Measurements from ENCODE around the gene MRFAP1L1. TPM values are rescaled to one million over a fixed set of nuclear protein-coding genes. Genes with fewer than 3 reads are reported as not detected.
"Not testable (repeated sequence)": the region's sequence is repeated elsewhere in the genome, so short reads cannot be mapped to it uniquely, and the experiment has no call there.

MRFAP1L1 gene
- polyA plus RNA-seq, 4 donors = 119 to 143 (median 137) TPM

DNA sequence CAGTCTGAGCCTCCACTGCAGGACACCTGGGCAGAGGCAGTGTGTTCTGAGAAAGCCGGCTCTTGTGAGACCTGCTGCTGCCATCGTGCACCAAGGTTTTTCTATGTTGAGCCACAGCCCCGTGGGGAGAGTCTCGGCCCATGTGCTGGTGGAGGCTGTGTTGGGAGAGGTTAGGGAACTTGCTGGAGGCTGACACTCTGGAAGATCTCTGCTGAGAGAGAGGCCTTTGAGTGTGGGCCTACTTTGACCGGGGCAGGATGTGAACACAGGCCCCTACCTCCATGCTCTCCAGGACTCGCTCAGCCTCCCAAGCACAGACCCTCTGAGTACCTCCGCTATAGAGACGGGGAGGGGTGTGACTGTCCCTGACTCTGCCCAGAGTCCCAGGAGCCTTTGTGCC lies 17.3 kb downstream of the MRFAP1L1 start:
- no peak for DNase-seq (ENCODE audit: low read depth in 4 of 4, low spot score in 3 of 4)

- no peak for DNase-seq (ENCODE audit: low read depth in 4 of 4, low spot score in 3 of 4)
Observed at GRCh38 chr4:6689506-6689960, 20.1 kb downstream of the MRFAP1L1 start.

- DNase-seq (ENCODE audit: low read depth in 4 of 4, low spot score in 3 of 4) = no peak
Observed at GRCh38 chr4:6688879-6689505, 20.7 kb downstream of the MRFAP1L1 start.

- DNase-seq (ENCODE audit: low read depth in 4 of 4, low spot score in 3 of 4) = no peak
Observed at GRCh38 chr4:6687947-6688878, 21.5 kb downstream of the MRFAP1L1 start.

DNA sequence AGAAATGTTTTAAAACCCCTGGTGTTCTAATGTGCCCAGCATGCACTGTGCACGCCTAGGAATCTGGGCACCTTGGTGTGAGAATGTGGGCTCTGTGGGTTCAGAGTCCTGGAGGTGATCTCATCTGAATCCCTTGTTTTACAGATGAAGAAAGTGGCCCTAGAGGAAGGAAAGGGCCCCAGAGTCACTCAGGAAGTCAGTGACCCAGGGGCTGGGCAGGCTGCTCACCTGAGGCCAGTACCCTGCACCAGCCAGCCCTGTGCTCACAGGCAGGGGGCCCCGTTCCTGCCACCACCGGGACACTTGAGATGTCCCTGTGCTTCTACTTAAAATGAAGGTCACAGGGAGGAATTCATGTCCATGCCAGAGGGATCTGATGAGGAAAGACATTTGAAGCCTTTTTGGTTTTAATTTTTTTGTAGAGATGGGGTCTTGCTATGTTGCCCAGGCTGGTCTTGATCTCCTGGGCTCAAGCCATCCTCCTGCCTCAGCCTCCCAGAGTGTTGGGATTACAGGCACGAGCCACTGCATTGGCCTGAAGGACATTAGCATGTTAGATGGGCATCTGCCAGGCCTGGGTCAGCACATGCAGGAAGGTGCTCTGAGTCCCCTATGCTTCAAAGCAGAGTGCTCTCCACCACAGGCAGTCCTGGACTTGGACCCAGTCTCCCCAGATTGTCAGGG lies 23.4 kb downstream of the MRFAP1L1 start:
- no peak for DNase-seq (ENCODE audit: low read depth in 4 of 4, low spot score in 3 of 4)

DNA sequence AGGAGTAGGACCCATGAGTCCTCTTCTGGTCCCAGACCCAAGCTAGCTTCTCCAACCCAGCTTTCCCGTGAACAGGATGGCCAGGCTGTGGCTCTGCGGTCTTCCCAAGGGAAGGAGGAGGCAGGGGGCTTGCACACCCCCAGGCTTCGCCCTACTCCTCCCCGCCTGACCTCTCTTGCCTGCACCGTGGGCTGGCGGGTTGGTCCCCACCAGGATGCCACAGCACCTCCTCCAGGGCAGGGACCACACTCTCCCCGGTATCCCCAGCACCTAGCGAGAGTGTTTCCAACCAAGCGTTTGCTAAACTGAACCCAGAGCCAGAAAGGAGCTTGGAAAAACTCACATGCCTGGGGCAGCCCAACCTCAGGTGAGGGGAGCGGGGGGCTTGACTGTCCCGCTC lies 25.0 kb downstream of the MRFAP1L1 start:
- DNase-seq (ENCODE audit: low read depth in 4 of 4, low spot score in 3 of 4) = no peak

- DNase-seq (ENCODE audit: low read depth in 4 of 4, low spot score in 3 of 4) = no peak
Observed at GRCh38 chr4:6682862-6683590, 26.6 kb downstream of the MRFAP1L1 start.

GRCh38 chr4:6681191-6681590 lies 28.5 kb downstream of the MRFAP1L1 start:
- DNase-seq (ENCODE audit: low read depth in 4 of 4, low spot score in 3 of 4) = no peak

GRCh38 chr4:6680372-6681034 lies 29.2 kb downstream of the MRFAP1L1 start:
- DNase-seq (ENCODE audit: low read depth in 4 of 4, low spot score in 3 of 4) = no peak

- no peak for DNase-seq (ENCODE audit: low read depth in 4 of 4, low spot score in 3 of 4)
Observed at GRCh38 chr4:6676722-6677558, 32.7 kb downstream of the MRFAP1L1 start.

GRCh38 chr4:6674500-6675149 lies 35.0 kb downstream of the MRFAP1L1 start:
- no peak for DNase-seq (ENCODE audit: low read depth in 4 of 4, low spot score in 3 of 4)

DNA sequence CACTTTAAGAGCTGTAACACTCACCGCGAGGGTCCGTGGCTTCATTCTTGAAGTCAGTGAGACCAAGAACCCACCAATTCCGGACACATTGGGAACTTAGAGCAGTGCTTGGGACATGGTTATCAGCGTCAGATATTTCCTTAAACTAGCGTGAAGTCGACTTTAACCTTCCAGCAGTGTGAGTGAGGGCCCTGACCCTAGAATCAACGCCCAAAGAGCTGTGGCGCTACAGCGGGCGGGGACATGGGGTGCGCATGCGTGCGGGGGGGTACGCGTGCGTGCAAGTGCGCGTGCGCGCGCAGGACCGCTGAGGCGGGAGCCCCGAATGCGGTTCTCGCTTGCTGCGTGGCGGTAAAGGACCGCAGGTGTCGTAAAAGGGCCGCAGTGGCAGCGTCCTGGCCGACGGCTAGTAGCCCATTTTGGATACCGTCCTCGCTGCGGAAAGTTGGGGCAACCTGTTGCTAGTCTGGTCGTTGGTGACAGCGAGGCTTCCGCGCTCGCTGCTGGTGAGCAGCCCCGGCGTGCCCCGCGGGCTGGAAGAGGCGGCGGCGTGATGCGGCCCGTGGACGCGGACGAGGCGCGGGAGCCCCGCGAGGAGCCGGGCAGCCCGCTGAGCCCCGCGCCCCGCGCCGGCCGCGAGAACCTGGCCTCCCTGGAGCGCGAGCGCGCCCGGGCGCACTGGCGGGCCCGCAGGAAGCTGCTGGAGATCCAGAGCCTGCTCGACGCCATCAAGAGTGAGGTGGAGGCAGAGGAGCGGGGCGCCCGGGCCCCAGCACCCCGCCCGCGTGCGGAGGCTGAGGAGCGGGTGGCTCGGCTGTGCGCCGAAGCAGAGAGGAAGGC lies 35.8 kb downstream of the MRFAP1L1 start:
- DNase-seq (ENCODE audit: low read depth in 4 of 4, low spot score in 3 of 4) = peak; percentile 86 to 92 (median 90)

GRCh38 chr4:6673191-6673659 lies 36.4 kb downstream of the MRFAP1L1 start:
- DNase-seq (ENCODE audit: low read depth in 4 of 4, low spot score in 3 of 4) = not testable (repeated sequence)

GRCh38 chr4:6672541-6673190 lies 37.0 kb downstream of the MRFAP1L1 start:
- not testable (repeated sequence) for DNase-seq (ENCODE audit: low read depth in 4 of 4, low spot score in 3 of 4)

GRCh38 chr4:6672131-6672530 lies 37.5 kb downstream of the MRFAP1L1 start:
- DNase-seq (ENCODE audit: low read depth in 4 of 4, low spot score in 3 of 4) = no peak

DNA sequence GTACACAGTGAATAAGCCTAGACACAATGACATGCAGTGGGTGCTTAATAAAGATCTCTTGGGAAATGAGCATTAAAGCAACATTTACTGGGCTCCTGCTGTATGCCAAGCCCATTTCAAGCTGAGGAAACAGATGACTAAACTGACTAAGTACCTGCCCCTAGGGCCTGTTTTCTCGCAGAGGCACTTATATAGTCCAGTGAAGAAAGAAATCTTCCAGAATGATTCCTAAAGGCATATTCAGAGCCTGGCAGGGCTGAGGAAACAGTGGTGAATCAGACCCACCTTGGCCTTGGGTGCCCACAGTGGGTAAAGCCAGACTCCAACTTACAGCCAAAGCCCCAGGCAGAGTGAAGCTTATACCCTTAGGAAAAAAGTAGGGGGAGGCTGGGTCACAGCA lies 38.0 kb downstream of the MRFAP1L1 start:
- no peak for DNase-seq (ENCODE audit: low read depth in 4 of 4, low spot score in 3 of 4)

DNA sequence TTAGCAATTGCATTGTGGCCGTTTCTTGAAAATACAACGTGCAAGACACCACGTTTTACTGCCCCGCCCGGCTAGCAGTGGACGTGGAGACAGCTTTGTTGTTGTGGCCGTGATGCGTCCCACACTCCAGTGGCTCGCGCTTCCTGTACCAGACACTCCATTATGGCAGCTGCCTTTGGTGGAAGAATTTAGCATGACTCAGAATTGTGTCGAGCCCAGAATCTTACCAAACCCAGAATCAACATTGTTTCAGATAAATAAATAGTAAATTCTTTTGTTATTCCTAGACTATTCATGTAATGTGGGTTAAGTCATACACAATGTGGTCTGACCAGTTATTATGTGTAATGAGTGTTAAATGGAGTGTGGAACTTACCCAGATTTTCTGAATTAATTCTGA lies 41.3 kb downstream of the MRFAP1L1 start:
- DNase-seq (ENCODE audit: low read depth in 4 of 4, low spot score in 3 of 4) = no peak
